WTC11 (cell line): ENCODE data around the gene ALDH16A1. TPM values are rescaled to one million over a fixed set of nuclear protein-coding genes. Genes with fewer than 3 reads are reported as not detected.

ENCODE experiments used
- ATAC-seq: fragments of 200-7000 bp; cut with Tn5 transposase; 2 replicates; pipeline ENCODE4 v1.10.0; 2021; ENCODE audit warnings: mild to moderate bottlenecking, moderate library complexity
- CTCF ChIA-PET: fragments of 300-600 bp; sonication (Branson Sonifier 250); formaldehyde crosslinking; loops from one replicate; lab custom pipeline; 2021; ENCODE audit warnings: antibody characterized with exemption; lab: Charles Lee
- POLR2A ChIA-PET: fragments of 350-600 bp; sonication (Branson Sonifier 250); formaldehyde crosslinking; loops from one replicate; lab custom pipeline; 2021; ENCODE audit warnings: antibody characterized with exemption; lab: Charles Lee
- DNase-seq: peaks from one replicate; pipeline ENCODE4 v3.0.0; 2021; ENCODE audit warnings: low spot score
- H3K27ac Mint-ChIP-seq: 2 replicates; pipeline ENCODE4 v1.8.0; 2021; ENCODE audit warnings: mixed read lengths
- H3K27me3 Mint-ChIP-seq: 2 replicates; pipeline ENCODE4 v1.8.0; 2021; ENCODE audit warnings: low read depth, mild to moderate bottlenecking, moderate library complexity, mixed read lengths
- H3K36me3 Mint-ChIP-seq: 2 replicates; pipeline ENCODE4 v1.8.0; 2021; ENCODE audit warnings: mixed read lengths
- H3K4me1 Mint-ChIP-seq: 2 replicates; pipeline ENCODE4 v1.8.0; 2022; ENCODE audit warnings: mixed read lengths
- H3K4me3 Mint-ChIP-seq: 2 replicates; pipeline ENCODE4 v1.8.0; 2021; ENCODE audit warnings: mild to moderate bottlenecking, moderate library complexity, mixed read lengths
- H3K9me3 Mint-ChIP-seq: 2 replicates; pipeline ENCODE4 v1.8.0; 2021; ENCODE audit warnings: mixed read lengths
- AR ChIP-seq: fragments of 250-450 bp; sonication (Bioruptor Pico); IDR thresholded peaks from 2 replicates; pipeline ENCODE4 v1.9.0; 2021; ENCODE audit warnings: mild to moderate bottlenecking
- ATF6 ChIP-seq: sonication (generic); formaldehyde crosslinking; IDR thresholded peaks from 2 replicates; pipeline ENCODE4 v1.8.1; 2023; ENCODE audit warnings: mild to moderate bottlenecking, missing genetic modification reagents
- EMX1 ChIP-seq: fragments of 250-450 bp; sonication (Bioruptor Pico); IDR thresholded peaks from 2 replicates; pipeline ENCODE4 v1.8.0; 2021; ENCODE audit warnings: mild to moderate bottlenecking
- FOXP1 ChIP-seq: sonication (generic); formaldehyde crosslinking; IDR thresholded peaks from 2 replicates; pipeline ENCODE4 v1.8.0; 2022; ENCODE audit warnings: missing genetic modification reagents, mild to moderate bottlenecking, moderate library complexity, borderline replicate concordance
- HMGXB4 ChIP-seq: sonication (generic); formaldehyde crosslinking; IDR thresholded peaks from 2 replicates; pipeline ENCODE4 v1.8.1; 2023; ENCODE audit warnings: mild to moderate bottlenecking, moderate library complexity, missing genetic modification reagents
- JUN ChIP-seq: sonication (generic); formaldehyde crosslinking; IDR thresholded peaks from 2 replicates; pipeline ENCODE4 v1.8.0; 2023; ENCODE audit warnings: mild to moderate bottlenecking, missing genetic modification reagents
- MAX ChIP-seq: sonication (generic); formaldehyde crosslinking; IDR thresholded peaks from 2 replicates; pipeline ENCODE4 v1.8.0; 2022; ENCODE audit warnings: mild to moderate bottlenecking, missing genetic modification reagents
- MXD4 ChIP-seq: fragments of 250-450 bp; sonication (Bioruptor Pico); IDR thresholded peaks from 2 replicates; pipeline ENCODE4 v1.8.0; 2021; ENCODE audit warnings: mild to moderate bottlenecking, moderate library complexity, borderline replicate concordance
- NFATC4 ChIP-seq: fragments of 250-450 bp; sonication (Bioruptor Pico); IDR thresholded peaks from 2 replicates; pipeline ENCODE4 v1.9.0; 2021; ENCODE audit warnings: mild to moderate bottlenecking
- NFE2L1 ChIP-seq: sonication (generic); formaldehyde crosslinking; IDR thresholded peaks from 2 replicates; pipeline ENCODE4 v1.8.1; 2023; ENCODE audit warnings: missing genetic modification reagents
- OVOL2 ChIP-seq: fragments of 250-450 bp; sonication (Bioruptor Pico); IDR thresholded peaks from 2 replicates; pipeline ENCODE4 v1.9.0; 2021; ENCODE audit warnings: mild to moderate bottlenecking, borderline replicate concordance
- PRRX2 ChIP-seq: fragments of 250-450 bp; sonication (Bioruptor Pico); IDR thresholded peaks from 2 replicates; pipeline ENCODE4 v1.8.0; 2021; ENCODE audit warnings: mild to moderate bottlenecking
- SP1 ChIP-seq: sonication (generic); formaldehyde crosslinking; conservative IDR thresholded peaks from 2 replicates; pipeline ENCODE4 v1.8.1; 2022; ENCODE audit warnings: missing genetic modification reagents
- ZNF219 ChIP-seq: sonication (generic); formaldehyde crosslinking; IDR thresholded peaks from 2 replicates; pipeline ENCODE4 v1.8.0; 2023; ENCODE audit warnings: missing genetic modification reagents, mild to moderate bottlenecking, borderline replicate concordance
- ZNF416 ChIP-seq: fragments of 250-450 bp; sonication (Bioruptor Pico); IDR thresholded peaks from 2 replicates; pipeline ENCODE4 v1.9.0; 2021; ENCODE audit warnings: mild to moderate bottlenecking, inconsistent platforms
- ZNF425 ChIP-seq: fragments of 250-450 bp; sonication (Bioruptor Pico); conservative IDR thresholded peaks from 2 replicates; pipeline ENCODE4 v1.9.0; 2021; ENCODE audit warnings: mild to moderate bottlenecking
- ZNF532 ChIP-seq: fragments of 250-450 bp; sonication (Bioruptor Pico); IDR thresholded peaks from 2 replicates; pipeline ENCODE4 v1.9.0; 2021; ENCODE audit warnings: mild to moderate bottlenecking, borderline replicate concordance
- ZNF671 ChIP-seq: fragments of 250-450 bp; sonication (Bioruptor Pico); IDR thresholded peaks from 2 replicates; pipeline ENCODE4 v1.8.0; 2021; ENCODE audit warnings: mild to moderate bottlenecking
- total RNA-seq: library from RNA; stranded (reverse); gene quantifications from 3 replicates; pipeline ENCODE4 v1.2.3, GENCODE V29; 2021

ALDH16A1 gene
- total RNA-seq, 1 experiment from 2014 or later = 44.3 TPM

- H3K36me3 Mint-ChIP-seq = peaks cover 65% of the 10 kb centered on the region
- H3K27ac Mint-ChIP-seq = peak overlapping the region; percentile 84
- POLR2A ChIA-PET = interaction anchor here (0.6 to 0.7 kb wide), 4 partner anchors 14 to 366 kb away, joined by 3 to 5 read pairs (median 4); no protein-coding TSS in a partner anchor
- peaks cover 4% of the 10 kb centered on the region; the same call in 1 of the 2 replicates for H3K27me3 Mint-ChIP-seq
- peaks cover 33% of the 10 kb centered on the region for H3K4me1 Mint-ChIP-seq
- CTCF ChIA-PET = interaction anchor here (1.0 to 2.2 kb wide), 4 partner anchors 14 to 78 kb away, joined by 3 to 7 read pairs (median 5); no protein-coding TSS in a partner anchor
- ATAC-seq (peak; percentile 2), DNase-seq (no peak)
- no peak overlapping the region for H3K4me3 Mint-ChIP-seq
- no peaks in the 10 kb centered on the region for H3K9me3 Mint-ChIP-seq
- TF ChIP-seq SP1 (CRISPR knock-in tag) (0 out of 2 replicates have a peak, but pooled peaks have one; percentile 23), MXD4 (CRISPR knock-in tag) (no peak), FOXP1 (CRISPR knock-in tag) (no peak; the same call in 1 of the 2 replicates), ATF6 (CRISPR knock-in tag) (no peak), NFATC4 (CRISPR knock-in tag) (peak; percentile 99), NFE2L1 (CRISPR knock-in tag) (peak; percentile 18; the same call in 1 of the 2 replicates), HMGXB4 (CRISPR knock-in tag) (no peak), ZNF425 (CRISPR knock-in tag) (peak; percentile 97), PRRX2 (peak; percentile 95), OVOL2 (CRISPR knock-in tag) (no peak), ZNF671 (CRISPR knock-in tag) (peak; percentile 99), AR (CRISPR knock-in tag) (peak; percentile 94), ZNF219 (CRISPR knock-in tag) (0 out of 2 replicates have a peak, but pooled peaks have one; percentile 20), MAX (CRISPR knock-in tag) (no peak), JUN (CRISPR knock-in tag) (peak; percentile 19; the same call in 1 of the 2 replicates), EMX1 (peak; percentile 96), ZNF532 (CRISPR knock-in tag) (peak; percentile 93), ZNF416 (peak; percentile 96)
Observed at GRCh38 chr19:49492573-49493405, 39.8 kb downstream of the ALDH16A1 start.
